Left kidney (tissue), 2 donors: ENCODE results near the gene PRMT7. TPM values are rescaled to one million over a fixed set of nuclear protein-coding genes. Genes with fewer than 3 reads are reported as not detected.

Experiments
- DNase-seq: peaks from one replicate; pipeline ENCODE4 v3.0.0-alpha.2; 2013
- polyA plus RNA-seq: library from polyadenylated mRNA; unstranded; fragments of 120-200 nt; gene quantifications from one replicate; pipeline ENCODE4 v1.2.1, GENCODE V29; 2013; ENCODE audit not compliant: insufficient read length

The PRMT7 gene
- polyA plus RNA-seq, 1 donor = 56.2 TPM

- no peak for DNase-seq
Measured at GRCh38 chr16:68363658-68364521, 53.1 kb downstream of the PRMT7 start.

DNA sequence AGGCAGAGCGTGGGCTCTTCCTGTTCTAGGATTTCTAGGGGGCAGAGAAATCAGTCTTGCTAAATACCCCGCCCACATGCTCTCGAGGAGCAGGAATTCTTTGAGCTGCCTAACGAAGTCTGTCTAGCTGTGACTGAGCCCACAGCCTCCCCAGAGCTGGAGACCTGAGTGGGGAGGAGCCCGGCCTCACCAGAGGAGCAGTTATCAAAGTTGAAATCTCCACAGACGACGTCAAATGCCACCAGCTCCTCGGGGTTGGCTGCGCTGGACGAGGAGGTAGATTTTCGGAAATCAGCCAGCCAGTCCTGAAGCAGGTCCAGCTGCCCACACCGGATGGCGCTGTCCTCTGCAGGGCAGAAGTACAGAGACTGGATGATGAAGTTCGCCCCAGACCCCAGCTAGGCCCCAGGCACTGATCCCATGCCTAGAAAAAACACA lies 53.8 kb downstream of the PRMT7 start:
- DNase-seq = no peak

DNA sequence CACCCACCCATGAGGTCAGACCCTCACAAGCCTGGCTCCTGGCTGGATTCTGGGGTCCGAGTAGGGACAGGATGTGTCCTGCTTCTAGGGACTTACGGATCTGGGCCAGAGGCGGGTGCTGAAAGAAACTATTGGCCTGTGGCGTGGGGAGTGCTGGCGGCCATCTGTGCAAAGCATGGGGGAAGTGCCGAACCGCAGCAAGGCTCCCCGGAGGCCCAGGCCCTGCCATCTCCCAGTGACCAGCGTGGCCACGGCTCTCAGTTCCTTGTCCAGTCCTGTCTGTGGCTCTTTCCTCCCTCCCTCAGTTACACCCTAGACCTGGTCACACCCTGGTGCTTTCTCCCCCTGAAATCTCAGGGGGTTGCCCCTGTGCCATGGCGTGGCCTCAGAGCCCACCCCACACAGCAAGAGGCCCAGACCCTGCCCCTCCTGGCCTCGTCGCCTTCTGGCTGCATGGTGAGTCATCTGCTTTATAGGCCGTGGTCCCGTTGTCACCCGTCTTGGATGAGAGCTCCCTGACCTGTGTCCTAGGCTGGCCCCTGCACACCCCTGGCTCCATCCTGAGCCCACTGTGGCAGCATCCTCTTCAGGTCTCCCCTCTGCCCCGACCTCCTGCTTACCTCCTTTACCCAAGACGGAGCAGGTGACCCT lies 54.5 kb downstream of the PRMT7 start:
- DNase-seq = no peak

DNA sequence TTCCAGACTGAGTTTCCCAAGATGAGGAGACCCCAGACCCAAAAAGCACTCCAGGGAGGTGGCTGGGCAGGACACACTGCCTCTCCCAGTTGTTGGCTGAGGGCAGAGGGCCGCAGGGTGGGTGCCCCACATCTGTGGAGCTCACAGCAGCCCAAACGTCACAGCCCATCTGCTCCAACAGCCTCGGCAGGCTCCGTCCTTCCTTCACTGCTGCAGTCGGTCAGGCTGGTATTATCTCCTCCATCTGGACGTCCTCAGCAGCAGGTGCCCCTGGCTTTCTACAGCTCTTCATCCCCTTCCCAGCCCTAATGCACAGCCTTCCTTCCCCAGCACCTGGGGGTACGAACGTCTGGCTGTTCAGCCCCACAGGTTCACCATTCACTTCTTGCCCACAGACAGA lies 55.2 kb downstream of the PRMT7 start:
- DNase-seq = no peak

DNA sequence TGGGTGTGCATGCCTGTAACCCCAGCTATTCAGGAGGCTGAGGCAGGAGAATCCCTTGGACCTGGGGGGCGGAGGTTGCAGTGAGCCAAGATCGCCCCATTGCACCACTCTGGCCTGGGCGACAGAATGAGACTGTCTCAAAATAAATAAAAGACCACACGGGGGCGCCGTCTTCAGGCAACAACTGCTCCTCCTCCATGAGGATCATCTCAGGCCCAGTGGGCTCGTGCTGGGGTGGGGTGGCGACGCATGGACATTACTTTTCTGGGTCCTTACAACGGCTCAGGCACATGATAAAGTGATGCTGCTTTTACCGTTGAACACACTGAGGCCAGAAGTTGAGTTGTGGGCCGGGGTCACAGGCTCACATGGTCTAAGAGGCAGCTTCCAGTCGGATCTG lies 56.2 kb downstream of the PRMT7 start:
- no peak for DNase-seq

- no peak for DNase-seq
Measured at GRCh38 chr16:68367440-68367839, 56.6 kb downstream of the PRMT7 start.

- no peak for DNase-seq
Measured at GRCh38 chr16:68367891-68368290, 57.1 kb downstream of the PRMT7 start.

- DNase-seq = no peak
Measured at GRCh38 chr16:68368301-68368888, 57.6 kb downstream of the PRMT7 start.

DNA sequence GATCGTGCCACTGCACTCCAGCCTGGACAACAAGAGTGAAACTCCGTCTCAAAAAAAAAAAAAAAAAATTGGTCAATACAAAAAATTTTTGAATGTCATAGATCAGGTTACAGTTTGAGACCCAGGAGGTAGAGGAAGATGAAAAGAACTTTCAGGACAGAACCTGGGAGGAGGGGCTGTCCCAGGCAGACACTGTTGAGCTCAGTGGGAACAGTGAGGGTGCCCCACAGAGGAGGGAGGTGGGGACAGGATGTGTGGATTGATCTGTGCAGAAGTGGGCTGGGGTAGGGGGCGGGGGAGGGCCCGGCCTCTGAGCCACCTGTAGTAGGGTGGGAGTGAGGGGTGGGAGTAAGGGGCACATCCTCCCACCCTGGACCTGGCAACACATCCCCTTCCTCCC lies 58.3 kb downstream of the PRMT7 start:
- no peak for DNase-seq

- DNase-seq = no peak
Measured at GRCh38 chr16:68369697-68370580, 59.1 kb downstream of the PRMT7 start.

- no peak for DNase-seq
Measured at GRCh38 chr16:68370581-68371275, 59.9 kb downstream of the PRMT7 start.

GRCh38 chr16:68371276-68371651 lies 60.4 kb downstream of the PRMT7 start:
- no peak for DNase-seq

GRCh38 chr16:68371706-68372380 lies 61.0 kb downstream of the PRMT7 start:
- DNase-seq = no peak

DNA sequence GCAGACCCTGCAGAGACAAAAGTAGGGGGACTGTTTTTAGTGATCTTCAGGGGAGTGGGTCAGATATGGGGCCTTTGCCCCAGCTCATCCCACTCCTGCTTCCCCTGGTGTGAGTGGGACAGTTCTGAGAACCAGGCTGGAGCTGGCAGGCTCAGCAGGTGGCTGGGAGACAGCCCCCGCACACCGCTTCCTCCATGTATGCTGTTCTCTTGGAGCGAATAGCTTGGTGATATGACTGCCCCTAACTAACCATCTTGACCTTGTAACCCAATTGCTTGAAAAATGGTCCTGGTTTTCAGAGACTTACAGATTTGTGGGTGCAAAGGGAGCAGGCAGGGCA lies 61.5 kb downstream of the PRMT7 start:
- no peak for DNase-seq

DNA sequence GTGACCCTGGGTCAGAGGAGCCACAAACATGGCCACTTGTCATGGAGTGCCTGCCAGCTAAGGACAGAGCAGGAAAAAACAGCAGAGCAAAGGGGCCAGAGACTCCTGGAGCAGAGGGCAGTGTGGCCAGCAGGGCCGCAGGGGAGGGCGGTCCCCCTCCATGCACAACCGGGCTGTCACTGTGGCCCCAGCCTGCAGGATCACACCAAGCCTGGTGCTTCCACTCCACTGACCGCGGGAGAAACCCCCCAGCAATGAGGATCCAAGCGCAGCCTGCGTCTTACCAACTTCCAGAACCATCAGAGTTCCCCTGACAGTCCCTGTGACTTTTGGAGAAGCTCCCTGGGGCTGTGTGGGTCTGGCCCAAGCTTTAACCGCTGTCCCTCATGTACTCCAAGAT lies 62.0 kb downstream of the PRMT7 start:
- no peak for DNase-seq

DNA sequence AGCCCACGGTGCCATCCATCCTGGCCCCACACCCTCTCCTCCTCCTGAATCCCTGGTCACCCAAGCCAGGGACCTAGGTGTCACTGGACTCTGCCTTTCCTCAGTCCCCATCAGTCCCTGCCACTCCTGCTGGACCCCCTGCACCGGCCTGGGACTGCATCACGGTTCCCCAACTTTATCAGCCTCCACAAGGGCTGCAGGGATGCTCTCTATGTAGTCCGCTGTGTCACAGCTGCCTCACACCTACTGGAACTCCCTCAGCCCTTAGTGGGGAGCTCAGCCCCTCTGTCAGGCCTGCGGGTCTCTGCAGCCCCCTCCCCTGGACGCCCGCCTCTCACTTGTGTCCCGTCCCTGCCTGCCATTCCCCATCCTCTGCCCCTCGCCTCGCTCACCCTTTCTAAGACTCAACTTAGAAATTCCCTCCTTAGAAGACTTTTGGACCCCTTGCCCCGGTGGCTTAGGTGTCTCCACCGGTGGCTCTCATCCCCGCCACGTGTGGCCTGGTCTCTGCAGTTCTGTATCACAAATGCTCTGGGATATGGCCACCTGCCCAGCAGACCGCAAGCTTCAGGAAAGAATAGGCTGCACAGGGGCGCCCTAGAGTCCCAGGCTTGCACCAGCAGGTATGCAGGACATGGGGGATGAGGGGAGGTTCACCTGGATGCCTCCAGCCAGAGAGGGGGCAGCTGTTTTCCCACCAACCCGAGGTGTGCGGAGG lies 62.9 kb downstream of the PRMT7 start:
- DNase-seq = no peak

- DNase-seq = no peak
Measured at GRCh38 chr16:68374246-68374805, 63.5 kb downstream of the PRMT7 start.

GRCh38 chr16:68374961-68375660 lies 64.3 kb downstream of the PRMT7 start:
- DNase-seq = no peak

- no peak for DNase-seq
Measured at GRCh38 chr16:68375801-68376536, 65.2 kb downstream of the PRMT7 start.
